ENCODE measurements around the gene TMSB4X. TPM values are rescaled to one million over a fixed set of nuclear protein-coding genes. Genes with fewer than 3 reads are reported as not detected.

TMSB4X gene
- total and polyA plus RNA-seq, 2 of the 4 experiments (the other 2 are of a cell fraction): 4,648 to 11,116 TPM

DNA sequence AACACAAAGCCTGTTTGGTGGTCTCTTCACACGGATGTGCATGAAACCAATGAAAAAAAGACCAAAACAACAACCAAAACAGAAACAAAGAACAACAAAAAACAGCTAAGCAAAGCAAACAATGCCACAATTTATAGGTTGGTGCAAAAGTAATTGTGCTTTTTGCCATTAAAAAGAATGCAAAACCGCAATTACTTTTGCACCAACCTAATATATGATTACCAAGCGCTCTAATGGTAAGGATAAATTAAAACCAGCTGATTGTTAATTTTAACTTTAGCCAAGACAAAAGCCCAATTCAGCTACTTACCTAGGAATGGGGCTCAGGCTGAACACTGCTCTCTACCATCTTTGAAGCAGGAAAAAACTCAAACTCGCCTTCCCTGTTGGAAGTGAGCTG lies 29.4 kb upstream of the TMSB4X start:
- dilution Hi-C loops (cut with HindIII; ENCODE audit: low sequenced_read_pairs, unreplicated experiment): no loop called here
- Histone ChIP-seq H3K36me3 (ENCODE audit: control insufficient read depth, insufficient read depth, low read length) (no peaks in the 10 kb centered on the region), H3K4me3 (ENCODE audit: insufficient read depth, low read depth, low read length) (no peak overlapping the region), H2BK15ac (ENCODE audit: low read depth, low read length) (no peak overlapping the region), H3K23ac (ENCODE audit: low read depth, low read length) (no peak overlapping the region), H2BK20ac (ENCODE audit: low read depth, low read length) (no peak overlapping the region), H3K27ac (ENCODE audit: insufficient read depth, low read length) (no peak overlapping the region), H3K27me3 (ENCODE audit: control insufficient read depth, insufficient read depth, low read length) (no peaks in the 10 kb centered on the region), H2AK9ac (replicated peaks; ENCODE audit: low read depth, low read length, poor library complexity) (no peak overlapping the region), H3K9ac (ENCODE audit: low read depth, low read length) (no peak overlapping the region), H3K56ac (ENCODE audit: extremely low read depth, insufficient read depth, low read length) (no peak overlapping the region), H3K4me1 (ENCODE audit: control insufficient read depth, insufficient read depth, low read length) (peaks cover 11% of the 10 kb centered on the region), H3K4me2 (ENCODE audit: low read depth, low read length) (no peak overlapping the region), H2AFZ (replicated peaks; ENCODE audit: low read length, poor library complexity) (no peak overlapping the region), H4K5ac (ENCODE audit: low read depth, low read length) (no peak overlapping the region), H4K91ac (ENCODE audit: insufficient read depth, low read depth, low read length) (no peak overlapping the region), H3K79me1 (ENCODE audit: low read depth in 1 of 2, low read length in 2 of 2) (peaks cover 0 to 9% of the 10 kb centered on the region in 2 experiments; a peak in 3 of 4 replicates), H4K20me1 (ENCODE audit: insufficient read depth, low read length) (no peaks in the 10 kb centered on the region), H3K14ac (replicated peaks; ENCODE audit: low read depth, low read length) (no peak overlapping the region), H4K8ac (ENCODE audit: low read depth in 2 of 2, low read length in 2 of 2) (no peak overlapping the region), H2AK5ac (ENCODE audit: low read depth, low read length) (no peak overlapping the region), H3K9me3 (ENCODE audit: control insufficient read depth, insufficient read depth, low read length) (no peaks in the 10 kb centered on the region), H2BK5ac (ENCODE audit: low read depth, low read length, poor library complexity, severe bottlenecking) (no peak overlapping the region), H3K18ac (ENCODE audit: low read depth, low read length) (no peak overlapping the region), H2BK120ac (ENCODE audit: low read depth, low read length) (no peak overlapping the region), H3K4ac (ENCODE audit: low read depth, low read length) (no peak overlapping the region), H3K9me1 (ENCODE audit: insufficient read depth, low read length) (peaks cover 7% of the 10 kb centered on the region; the same call in 1 of the 2 replicates)
- WGBS, 2 experiments (ENCODE audit: extremely low coverage in 2 of 2, insufficient read length in 1 of 2): no CpG with 5 or more reads among the region's 4 CpGs
- CTCF ChIA-PET: no interaction called here
- TF ChIP-seq CEBPB (IDR thresholded peaks at IDR 0.05; ENCODE audit: low read depth, low read length) (no peak), MXI1 (IDR thresholded peaks at IDR 0.05; ENCODE audit: borderline replicate concordance, low read depth, low read length) (no peak)
- TF ChIP-seq, protein P1, sequence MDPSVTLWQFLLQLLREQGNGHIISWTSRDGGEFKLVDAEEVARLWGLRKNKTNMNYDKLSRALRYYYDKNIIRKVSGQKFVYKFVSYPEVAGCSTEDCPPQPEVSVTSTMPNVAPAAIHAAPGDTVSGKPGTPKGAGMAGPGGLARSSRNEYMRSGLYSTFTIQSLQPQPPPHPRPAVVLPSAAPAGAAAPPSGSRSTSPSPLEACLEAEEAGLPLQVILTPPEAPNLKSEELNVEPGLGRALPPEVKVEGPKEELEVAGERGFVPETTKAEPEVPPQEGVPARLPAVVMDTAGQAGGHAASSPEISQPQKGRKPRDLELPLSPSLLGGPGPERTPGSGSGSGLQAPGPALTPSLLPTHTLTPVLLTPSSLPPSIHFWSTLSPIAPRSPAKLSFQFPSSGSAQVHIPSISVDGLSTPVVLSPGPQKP (IDR thresholded peaks at IDR 0.05; ENCODE audit: borderline replicate concordance, low read depth, low read length): no peak
- POLR2A ChIA-PET (ENCODE audit: unreplicated experiment): no interaction called here
- DNase-seq: no peak
- intact Hi-C loops (cut with micrococcal nuclease): loop anchor here (10.0 kb wide), 1 partner anchor 699 kb away; no protein-coding TSS in a partner anchor
- no TSS peak for BruUV-seq (replicated peaks)
- ATAC-seq (ENCODE audit: low read depth): no peak
- in situ Hi-C loops (cut with MboI; ENCODE audit: low sequenced_read_pairs): no loop called here
